ENCODE measurements around the gene KCTD7.
"Not testable (repeated sequence)": the region's sequence is repeated elsewhere in the genome, so short reads cannot be mapped to it uniquely, and the experiment has no call there.

The KCTD7 gene

GRCh38 chr7:66682350-66683093 is 53.8 kb downstream of the KCTD7 start:
- DNase-seq (ENCODE audit: low read depth), result peak; percentile 67

- DNase-seq (ENCODE audit: low read depth), result peak; percentile 66
Observed at GRCh38 chr7:66683094-66683769, 54.6 kb downstream of the KCTD7 start.

- no peak for DNase-seq (ENCODE audit: low read depth)
Observed at GRCh38 chr7:66683770-66684123, 55.1 kb downstream of the KCTD7 start.

- DNase-seq (ENCODE audit: low read depth), result not testable (repeated sequence)
Observed at GRCh38 chr7:66685663-66686062, 57.0 kb downstream of the KCTD7 start.

- DNase-seq (ENCODE audit: low read depth), result no peak
Observed at GRCh38 chr7:66687186-66687585, 58.5 kb downstream of the KCTD7 start.

GRCh38 chr7:66687672-66688071 is 59.0 kb downstream of the KCTD7 start:
- not testable (repeated sequence) for DNase-seq (ENCODE audit: low read depth)

GRCh38 chr7:66689081-66689480 is 60.4 kb downstream of the KCTD7 start:
- no peak for DNase-seq (ENCODE audit: low read depth)

- no peak for DNase-seq (ENCODE audit: low read depth)
Observed at GRCh38 chr7:66693331-66693730, 64.7 kb downstream of the KCTD7 start.
